22Rv1 (cell line): Measurements from ENCODE around the gene TRIO.

Source experiments
- ZFX ChIP-seq: fragments of 450-650 bp; IDR thresholded peaks from 2 replicates; pipeline ENCODE4 v1.6.1; 2017; ENCODE audit warnings: antibody characterized with exemption, borderline replicate concordance
- TF ChIP-seq, protein P1 (sequence below): fragments of 450-650 bp; IDR thresholded peaks from 2 replicates; pipeline ENCODE4 v1.5.1; 2017; ENCODE audit warnings: mild to moderate bottlenecking

DNA sequence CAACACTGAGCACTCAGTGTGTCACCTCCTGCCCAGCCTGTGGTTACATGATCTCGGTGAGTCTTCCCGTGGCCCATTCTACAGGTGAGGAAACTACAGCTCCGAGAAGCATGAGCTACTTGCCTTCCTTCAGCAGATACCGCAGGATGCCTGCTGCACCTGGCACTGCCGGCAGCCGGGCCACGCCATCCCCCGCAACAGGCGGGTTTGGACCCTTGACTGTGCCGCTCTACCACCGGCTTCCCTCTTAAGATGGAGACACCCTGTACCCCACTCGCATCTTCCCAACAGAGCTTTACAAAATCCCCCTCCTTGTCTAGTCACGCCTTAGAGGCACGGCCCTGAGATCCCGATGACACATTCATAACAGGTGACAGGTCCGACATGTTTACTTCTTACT, 363.5 kb downstream of the TRIO start:
- TF ChIP-seq, protein P1, sequence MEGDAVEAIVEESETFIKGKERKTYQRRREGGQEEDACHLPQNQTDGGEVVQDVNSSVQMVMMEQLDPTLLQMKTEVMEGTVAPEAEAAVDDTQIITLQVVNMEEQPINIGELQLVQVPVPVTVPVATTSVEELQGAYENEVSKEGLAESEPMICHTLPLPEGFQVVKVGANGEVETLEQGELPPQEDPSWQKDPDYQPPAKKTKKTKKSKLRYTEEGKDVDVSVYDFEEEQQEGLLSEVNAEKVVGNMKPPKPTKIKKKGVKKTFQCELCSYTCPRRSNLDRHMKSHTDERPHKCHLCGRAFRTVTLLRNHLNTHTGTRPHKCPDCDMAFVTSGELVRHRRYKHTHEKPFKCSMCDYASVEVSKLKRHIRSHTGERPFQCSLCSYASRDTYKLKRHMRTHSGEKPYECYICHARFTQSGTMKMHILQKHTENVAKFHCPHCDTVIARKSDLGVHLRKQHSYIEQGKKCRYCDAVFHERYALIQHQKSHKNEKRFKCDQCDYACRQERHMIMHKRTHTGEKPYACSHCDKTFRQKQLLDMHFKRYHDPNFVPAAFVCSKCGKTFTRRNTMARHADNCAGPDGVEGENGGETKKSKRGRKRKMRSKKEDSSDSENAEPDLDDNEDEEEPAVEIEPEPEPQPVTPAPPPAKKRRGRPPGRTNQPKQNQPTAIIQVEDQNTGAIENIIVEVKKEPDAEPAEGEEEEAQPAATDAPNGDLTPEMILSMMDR: no peak
- TF ChIP-seq ZFX: no peak
